ENCODE measurements around the gene ARAP3. TPM values are rescaled to one million over a fixed set of nuclear protein-coding genes. Genes with fewer than 3 reads are reported as not detected.

Gene ARAP3
- total and polyA plus RNA-seq, 9 of the 15 experiments (the other 6 are each of a cell fraction or from before 2014, with no cell fraction given): 0.83 to 25.7 (median 6.4) TPM

GRCh38 chr5:141633871-141634561 lies 48.0 kb downstream of the ARAP3 start (continued):
- TF ChIP-seq ATF3 (IDR thresholded peaks at IDR 0.05) (peak; percentile 80), ATF3 (CRISPR knock-in tag; conservative IDR thresholded peaks at IDR 0.05) (no peak), DPF2 (IDR thresholded peaks at IDR 0.05) (peak; percentile 74; the same call in 1 of the 2 replicates), HDGF (IDR thresholded peaks at IDR 0.05) (peak; percentile 60; the same call in 1 of the 2 replicates), SMARCA5 (IDR thresholded peaks at IDR 0.05) (peak; percentile 92), SMARCE1 (IDR thresholded peaks at IDR 0.05) (peak; percentile 48; the same call in 1 of the 2 replicates), MCM3 (IDR thresholded peaks at IDR 0.05) (no peak), NBN (IDR thresholded peaks at IDR 0.05; ENCODE audit: low read depth) (peak; percentile 30; the same call in 1 of the 2 replicates), REST (IDR thresholded peaks at IDR 0.05; ENCODE audit: borderline replicate concordance) (0 out of 2 replicates have a peak, but pooled peaks have one; percentile 8), REST (CRISPR knock-in tag; IDR thresholded peaks at IDR 0.05; ENCODE audit: low read depth) (no peak), MLLT1 (IDR thresholded peaks at IDR 0.05) (0 out of 4 replicates have a peak, but pooled peaks have one; percentile 19 to 27), KDM1A (IDR thresholded peaks at IDR 0.05) (peak; percentile 27 to 28; a peak in 1 of 4 replicates), ZBTB2 (IDR thresholded peaks at IDR 0.05) (peak; percentile 36; the same call in 1 of the 2 replicates), ZNF3 (CRISPR knock-in tag; IDR thresholded peaks at IDR 0.05) (peak; percentile 84), BCOR (IDR thresholded peaks at IDR 0.05) (peak; percentile 71), HNRNPUL1 (IDR thresholded peaks at IDR 0.05; ENCODE audit: low read length) (no peak), BRD4 (IDR thresholded peaks at IDR 0.05) (no peak)

Data from K562 (cell line).